ENCODE measurements around the gene ANKRD44.
"Not testable (repeated sequence)": the region's sequence is repeated elsewhere in the genome, so short reads cannot be mapped to it uniquely, and the experiment has no call there.

ANKRD44 gene

GRCh38 chr2:197011801-197012641 lies 298.6 kb downstream of the ANKRD44 start:
- peak; percentile 45 for FAIRE-seq

GRCh38 chr2:197011021-197011417 lies 299.6 kb downstream of the ANKRD44 start:
- no peak for FAIRE-seq

- FAIRE-seq: no peak
Measured at GRCh38 chr2:197010200-197011020, 300.2 kb downstream of the ANKRD44 start.

GRCh38 chr2:197008741-197009341 lies 301.7 kb downstream of the ANKRD44 start:
- FAIRE-seq: not testable (repeated sequence)

- FAIRE-seq: no peak
Measured at GRCh38 chr2:197007716-197008628, 302.6 kb downstream of the ANKRD44 start.

- FAIRE-seq: no peak
Measured at GRCh38 chr2:197001921-197002320, 308.7 kb downstream of the ANKRD44 start.

GRCh38 chr2:196995757-196996314 lies 314.7 kb downstream of the ANKRD44 start:
- FAIRE-seq: no peak

GRCh38 chr2:196994764-196995163 lies 315.8 kb downstream of the ANKRD44 start:
- no peak for FAIRE-seq

- no peak for FAIRE-seq
Measured at GRCh38 chr2:196993617-196994016, 317.0 kb downstream of the ANKRD44 start.

GRCh38 chr2:196992466-196992865 lies 318.1 kb downstream of the ANKRD44 start:
- no peak for FAIRE-seq

GRCh38 chr2:196990788-196991461 lies 319.7 kb downstream of the ANKRD44 start:
- FAIRE-seq: no peak

- FAIRE-seq: no peak
Measured at GRCh38 chr2:196990092-196990491, 320.5 kb downstream of the ANKRD44 start.

GRCh38 chr2:196989496-196989895 lies 321.1 kb downstream of the ANKRD44 start:
- FAIRE-seq: no peak

- no peak for FAIRE-seq
Measured at GRCh38 chr2:196988639-196989038, 321.9 kb downstream of the ANKRD44 start.

- peak; percentile 68 for FAIRE-seq
Measured at GRCh38 chr2:196987649-196988364, 322.8 kb downstream of the ANKRD44 start.

GRCh38 chr2:196987298-196987648 lies 323.3 kb downstream of the ANKRD44 start:
- FAIRE-seq: no peak

- FAIRE-seq: no peak
Measured at GRCh38 chr2:196985511-196986183, 324.9 kb downstream of the ANKRD44 start.

- FAIRE-seq: no peak
Measured at GRCh38 chr2:196984903-196985302, 325.7 kb downstream of the ANKRD44 start.

GRCh38 chr2:196983934-196984333 lies 326.6 kb downstream of the ANKRD44 start:
- FAIRE-seq: no peak

- no peak for FAIRE-seq
Measured at GRCh38 chr2:196980473-196980872, 330.1 kb downstream of the ANKRD44 start.
